PFSK-1 (cell line): ENCODE results near the gene SNX13.

ENCODE experiments used
- POLR2AphosphoS5 ChIP-seq: IDR thresholded peaks from 2 replicates; pipeline ENCODE4 v1.6.1; 2012; ENCODE audit warnings: low read depth, mild to moderate bottlenecking, control low read depth, low read length, moderate library complexity
- SIN3A ChIP-seq: IDR thresholded peaks from 2 replicates; pipeline ENCODE4 v1.6.1; 2012; ENCODE audit warnings: mild to moderate bottlenecking, low read length, moderate library complexity, borderline replicate concordance; ENCODE audit not compliant: insufficient read depth
- TAF1 ChIP-seq: IDR thresholded peaks from 2 replicates; pipeline ENCODE4 v1.6.1; 2012; ENCODE audit warnings: low read length, control low read depth, borderline replicate concordance; ENCODE audit not compliant: insufficient read depth
- TF ChIP-seq, protein P1 (sequence below), 2 experiments: IDR thresholded peaks; 2 replicates each; pipeline versions ENCODE4 v1.6.1 to v1.8.0; 2011 to 2012; ENCODE audit warnings: low read depth in 2 of 2, low read length in 2 of 2, control low read depth in 1 of 2, inconsistent platforms in 1 of 2, mild to moderate bottlenecking in 1 of 2, moderate library complexity in 1 of 2; ENCODE audit not compliant: insufficient read depth in 1 of 2

DNA sequence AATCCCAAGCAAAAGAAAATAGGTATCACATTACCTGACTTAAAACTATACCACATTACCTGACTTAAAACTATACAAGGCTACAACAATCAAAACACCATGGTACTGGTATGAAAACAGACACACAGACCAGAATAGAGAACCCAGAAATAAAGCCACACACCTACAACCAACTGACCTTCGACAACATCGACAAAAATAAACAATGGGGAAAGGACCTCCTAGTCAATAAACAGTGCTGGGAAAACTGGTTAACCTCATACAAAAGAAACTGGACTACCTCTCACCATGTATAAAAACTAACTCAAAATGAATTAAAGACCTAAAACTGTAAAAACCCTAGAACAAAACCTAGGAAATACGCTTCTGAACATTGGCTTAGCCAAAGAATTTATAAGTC, 22.5 kb downstream of the SNX13 start:
- no peak for TF ChIP-seq TAF1
- no peak for TF ChIP-seq POLR2AphosphoS5
- no peak for TF ChIP-seq SIN3A
- TF ChIP-seq, protein P1, sequence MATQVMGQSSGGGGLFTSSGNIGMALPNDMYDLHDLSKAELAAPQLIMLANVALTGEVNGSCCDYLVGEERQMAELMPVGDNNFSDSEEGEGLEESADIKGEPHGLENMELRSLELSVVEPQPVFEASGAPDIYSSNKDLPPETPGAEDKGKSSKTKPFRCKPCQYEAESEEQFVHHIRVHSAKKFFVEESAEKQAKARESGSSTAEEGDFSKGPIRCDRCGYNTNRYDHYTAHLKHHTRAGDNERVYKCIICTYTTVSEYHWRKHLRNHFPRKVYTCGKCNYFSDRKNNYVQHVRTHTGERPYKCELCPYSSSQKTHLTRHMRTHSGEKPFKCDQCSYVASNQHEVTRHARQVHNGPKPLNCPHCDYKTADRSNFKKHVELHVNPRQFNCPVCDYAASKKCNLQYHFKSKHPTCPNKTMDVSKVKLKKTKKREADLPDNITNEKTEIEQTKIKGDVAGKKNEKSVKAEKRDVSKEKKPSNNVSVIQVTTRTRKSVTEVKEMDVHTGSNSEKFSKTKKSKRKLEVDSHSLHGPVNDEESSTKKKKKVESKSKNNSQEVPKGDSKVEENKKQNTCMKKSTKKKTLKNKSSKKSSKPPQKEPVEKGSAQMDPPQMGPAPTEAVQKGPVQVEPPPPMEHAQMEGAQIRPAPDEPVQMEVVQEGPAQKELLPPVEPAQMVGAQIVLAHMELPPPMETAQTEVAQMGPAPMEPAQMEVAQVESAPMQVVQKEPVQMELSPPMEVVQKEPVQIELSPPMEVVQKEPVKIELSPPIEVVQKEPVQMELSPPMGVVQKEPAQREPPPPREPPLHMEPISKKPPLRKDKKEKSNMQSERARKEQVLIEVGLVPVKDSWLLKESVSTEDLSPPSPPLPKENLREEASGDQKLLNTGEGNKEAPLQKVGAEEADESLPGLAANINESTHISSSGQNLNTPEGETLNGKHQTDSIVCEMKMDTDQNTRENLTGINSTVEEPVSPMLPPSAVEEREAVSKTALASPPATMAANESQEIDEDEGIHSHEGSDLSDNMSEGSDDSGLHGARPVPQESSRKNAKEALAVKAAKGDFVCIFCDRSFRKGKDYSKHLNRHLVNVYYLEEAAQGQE (IDR thresholded peaks at IDR 0.05; ENCODE audit: insufficient read depth in 1 of 2, low read depth in 2 of 2, low read length in 2 of 2): no peak
